Lower leg skin (tissue), 4 donors: ENCODE results near the gene KPNA5. TPM values are rescaled to one million over a fixed set of nuclear protein-coding genes. Genes with fewer than 3 reads are reported as not detected.
"Not testable (repeated sequence)": the region's sequence is repeated elsewhere in the genome, so short reads cannot be mapped to it uniquely, and the experiment has no call there.

Experiments
- DNase-seq, 2 donors: peaks; one replicate each; pipeline ENCODE4 v3.0.0-alpha.2; 2019; ENCODE audit warnings: low spot score in 2 of 2
- H3K4me3 ChIP-seq: fragments of 200-600 bp; sonication (generic); 2 replicates; pipeline ENCODE4 v1.5.1; 2017; ENCODE audit warnings: mild to moderate bottlenecking, low read depth; ENCODE audit not compliant: poor library complexity, severe bottlenecking
- CTCF ChIP-seq, 3 donors: fragments of 450-650 bp; IDR thresholded peaks; one replicate each; pipeline ENCODE4 v1.5.1; 2016; ENCODE audit warnings: antibody characterized with exemption in 3 of 3, mild to moderate bottlenecking in 3 of 3, moderate library complexity in 2 of 3
- POLR2A ChIP-seq, 2 donors: fragments of 450-650 bp; IDR thresholded peaks; one replicate each; pipeline ENCODE4 v1.6.1; 2016 to 2017; ENCODE audit warnings: antibody characterized with exemption in 2 of 2, mild to moderate bottlenecking in 1 of 2, moderate library complexity in 1 of 2
- WGBS, 2 donors: methylation state at CpG; one replicate each; pipeline ENCODE4 v1.1.5; 2018; 5-methylcytosine and 5-hydroxymethylcytosine counted together
- intact Hi-C: fragments of 100-400 bp; cut with DNase I; formaldehyde crosslinking; loops from one replicate; pipeline ENCODE4 v1.15.0; 2023; ENCODE audit warnings: low total_unique reads
- total RNA-seq, 4 donors: library from RNA; depleted of rRNA; stranded (reverse); fragments of >200 nt; gene quantifications; one replicate each; pipeline ENCODE4 v1.1.0, GENCODE V29; 2016

Gene KPNA5
- total RNA-seq, 4 donors from 2014 or later: 6.3 to 22.2 (median 8.9) TPM

DNA sequence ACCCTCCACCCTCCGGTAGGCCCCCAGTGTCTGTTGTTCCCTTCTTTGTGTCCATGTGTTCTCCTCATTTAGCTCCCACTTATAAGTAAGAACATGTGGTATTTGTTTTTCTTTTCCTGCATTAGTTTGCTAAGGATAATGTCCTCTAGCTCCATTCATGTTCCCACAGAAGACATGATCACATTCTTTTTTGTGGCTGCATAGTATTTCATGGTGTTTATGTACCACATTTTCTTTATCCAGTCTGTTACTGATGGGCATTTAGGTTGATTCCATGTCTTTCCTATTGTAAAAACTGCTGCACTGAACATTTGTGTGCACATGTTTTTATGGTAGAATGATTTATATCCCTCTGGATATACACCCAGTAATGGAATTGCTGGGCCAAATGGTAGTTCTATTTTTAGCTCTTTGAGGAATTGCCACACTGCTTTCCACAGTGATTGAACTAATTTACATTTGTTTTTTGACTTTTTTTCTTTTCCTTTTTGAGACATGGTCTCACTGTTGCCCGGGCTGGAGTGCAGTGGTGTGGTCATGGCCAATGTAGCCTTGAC lies 4.5 kb downstream of the KPNA5 start:
- no peak overlapping the region for H3K4me3 ChIP-seq
- intact Hi-C loops: no loop called here
- 84 to 86% methylated on average over 2 of the region's 2 CpGs for WGBS, 2 donors
- no peak for DNase-seq
- no peak for TF ChIP-seq CTCF (IDR thresholded peaks at IDR 0.05)
- TF ChIP-seq POLR2A (IDR thresholded peaks at IDR 0.05): no peak

GRCh38 chr6:116686475-116687101 lies 5.6 kb downstream of the KPNA5 start:
- intact Hi-C loops, DNase-seq, H3K4me3 ChIP-seq: not testable (repeated sequence)
- 80 to 87% methylated on average over 2 of the region's 2 CpGs for WGBS, 2 donors

DNA sequence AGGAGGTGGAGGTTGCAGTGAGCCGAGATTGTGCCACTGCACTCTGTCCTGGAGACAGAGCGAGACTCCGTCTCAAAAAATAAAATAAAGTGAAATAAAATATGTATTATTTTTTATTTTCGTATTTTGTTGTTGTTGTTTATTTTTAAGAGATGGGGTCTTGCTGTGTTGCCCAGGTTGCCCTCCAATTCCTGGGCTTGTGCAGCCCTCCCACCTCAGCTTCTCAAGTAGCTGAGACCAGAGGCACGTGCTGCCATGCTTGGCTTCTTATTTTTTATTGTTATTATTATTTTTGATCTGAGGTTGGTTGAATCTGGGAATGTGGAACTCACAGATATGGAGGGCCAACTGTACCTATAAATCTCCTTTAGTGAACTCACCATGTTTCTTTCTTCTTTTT lies 10.1 kb downstream of the KPNA5 start:
- intact Hi-C loops: no loop called here
- no peak for DNase-seq

DNA sequence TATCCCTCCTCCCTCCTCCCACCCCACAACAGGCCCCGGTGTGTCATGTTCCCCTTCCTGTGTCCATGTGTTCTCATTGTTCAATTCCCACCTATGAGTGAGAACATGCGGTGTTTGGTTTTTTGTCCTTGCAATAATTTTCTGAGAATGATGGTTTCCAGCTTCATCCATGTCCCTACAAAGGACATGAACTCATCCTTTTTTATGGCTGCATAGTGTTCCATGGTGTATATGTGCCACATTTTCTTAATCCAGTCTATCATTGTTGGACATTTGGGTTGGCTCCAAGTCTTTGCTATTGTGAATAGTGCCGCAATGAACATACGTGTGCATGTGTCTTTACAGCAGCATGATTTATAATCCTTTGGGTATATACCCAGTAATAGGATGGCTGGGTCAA lies 11.9 kb downstream of the KPNA5 start:
- intact Hi-C loops, DNase-seq, H3K4me3 ChIP-seq: not testable (repeated sequence)
- 87 to 91% methylated on average over 4 of the region's 4 CpGs for WGBS, 2 donors

More for the DNA sequence above, 10.1 kb downstream of the KPNA5 start:
- WGBS, 2 donors: 94% methylated on average over 5 of the region's 5 CpGs
- TF ChIP-seq POLR2A (IDR thresholded peaks at IDR 0.05) (no peak), CTCF (IDR thresholded peaks at IDR 0.05) (no peak)
- no peak overlapping the region for H3K4me3 ChIP-seq

GRCh38 chr6:116693275-116693674 lies 12.3 kb downstream of the KPNA5 start:
- H3K4me3 ChIP-seq, intact Hi-C loops, DNase-seq: not testable (repeated sequence)
- 95 to 98% methylated on average over 3 of the region's 3 CpGs for WGBS, 2 donors

GRCh38 chr6:116695401-116695800 lies 14.4 kb downstream of the KPNA5 start:
- H3K4me3 ChIP-seq: no peak overlapping the region
- no peak for DNase-seq
- WGBS, 2 donors: 87 to 93% methylated on average over 2 of the region's 2 CpGs
- intact Hi-C loops: no loop called here
- no peak for TF ChIP-seq POLR2A (IDR thresholded peaks at IDR 0.05)
- no peak for TF ChIP-seq CTCF (IDR thresholded peaks at IDR 0.05)

DNA sequence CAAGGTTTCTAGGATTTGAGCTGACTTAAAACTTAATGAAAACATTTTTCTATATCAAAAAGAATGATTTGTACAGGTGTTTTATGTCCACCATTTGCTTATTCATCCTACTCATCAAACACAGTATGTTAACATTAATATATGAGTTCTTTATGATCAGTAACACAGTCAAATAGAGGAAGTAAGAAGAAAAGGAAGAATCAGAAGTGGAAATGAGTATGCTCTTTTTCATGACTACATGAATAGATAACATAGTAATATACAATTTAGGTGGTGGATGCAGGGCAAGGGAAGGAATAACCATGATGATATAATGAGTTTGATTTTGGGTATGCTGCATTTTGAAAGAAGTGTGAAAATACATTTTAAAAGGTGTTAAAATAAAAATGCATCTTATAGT lies 16.5 kb downstream of the KPNA5 start:
- H3K4me3 ChIP-seq: no peak overlapping the region
- intact Hi-C loops: no loop called here
- TF ChIP-seq CTCF (IDR thresholded peaks at IDR 0.05) (no peak), POLR2A (IDR thresholded peaks at IDR 0.05) (no peak)
- DNase-seq: no peak

- 100% methylated on average over 1 of the region's 1 CpG for WGBS, 2 donors
- DNase-seq, H3K4me3 ChIP-seq, intact Hi-C loops: not testable (repeated sequence)
These were observed 22.9 kb downstream of the KPNA5 start for GRCh38 chr6:116703888-116704287.
